ENCODE measurements around the gene AP4B1.

GRCh38 chr1:113861641-113862040 is 43.0 kb downstream of the AP4B1 start:
- TF ChIP-seq CTCF (IDR thresholded peaks at IDR 0.05; ENCODE audit: low read length) (no peak), EZH2 (IDR thresholded peaks at IDR 0.05; ENCODE audit: borderline replicate concordance, low read length) (no peak)
